ENCODE results near the gene RNF20. TPM values are rescaled to one million over a fixed set of nuclear protein-coding genes. Genes with fewer than 3 reads are reported as not detected.
A peak's percentile ranks its signal among the peaks of the same experiment; 100 is the strongest.

RNF20 gene
- total RNA-seq, 1 experiment from 2014 or later = 37.6 TPM

GRCh38 chr9:101536351-101536750, 2.7 kb downstream of the RNF20 start:
- H3K9me3 ChIP-seq (ENCODE audit: control insufficient read depth in 1 of 2, insufficient read depth in 1 of 2, low read depth in 1 of 2, low read length in 2 of 2) = no peaks in the 10 kb centered on the region
- no peaks in the 10 kb centered on the region for H4K20me1 ChIP-seq (ENCODE audit: insufficient read depth)
- H3K4me3 ChIP-seq (replicated peaks in 1 of 2; ENCODE audit: low read depth in 1 of 2, low read length in 2 of 2) = no peak overlapping the region
- TF ChIP-seq TCF7L2 (IDR thresholded peaks at IDR 0.05; ENCODE audit: borderline replicate concordance, extremely low read depth, insufficient read depth, insufficient read length) = no peak
- TF ChIP-seq JUND (IDR thresholded peaks at IDR 0.05) = no peak
- TF ChIP-seq FOSL1 (IDR thresholded peaks at IDR 0.05; ENCODE audit: low read depth) = no peak
- TF ChIP-seq, protein P1, sequence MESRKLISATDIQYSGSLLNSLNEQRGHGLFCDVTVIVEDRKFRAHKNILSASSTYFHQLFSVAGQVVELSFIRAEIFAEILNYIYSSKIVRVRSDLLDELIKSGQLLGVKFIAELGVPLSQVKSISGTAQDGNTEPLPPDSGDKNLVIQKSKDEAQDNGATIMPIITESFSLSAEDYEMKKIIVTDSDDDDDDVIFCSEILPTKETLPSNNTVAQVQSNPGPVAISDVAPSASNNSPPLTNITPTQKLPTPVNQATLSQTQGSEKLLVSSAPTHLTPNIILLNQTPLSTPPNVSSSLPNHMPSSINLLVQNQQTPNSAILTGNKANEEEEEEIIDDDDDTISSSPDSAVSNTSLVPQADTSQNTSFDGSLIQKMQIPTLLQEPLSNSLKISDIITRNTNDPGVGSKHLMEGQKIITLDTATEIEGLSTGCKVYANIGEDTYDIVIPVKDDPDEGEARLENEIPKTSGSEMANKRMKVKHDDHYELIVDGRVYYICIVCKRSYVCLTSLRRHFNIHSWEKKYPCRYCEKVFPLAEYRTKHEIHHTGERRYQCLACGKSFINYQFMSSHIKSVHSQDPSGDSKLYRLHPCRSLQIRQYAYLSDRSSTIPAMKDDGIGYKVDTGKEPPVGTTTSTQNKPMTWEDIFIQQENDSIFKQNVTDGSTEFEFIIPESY (IDR thresholded peaks at IDR 0.05; ENCODE audit: extremely low read depth, insufficient replicate concordance, low read length) = no peak
- TF ChIP-seq SP1 (IDR thresholded peaks at IDR 0.05; ENCODE audit: low read depth) = no peak
- TF ChIP-seq, protein P2, sequence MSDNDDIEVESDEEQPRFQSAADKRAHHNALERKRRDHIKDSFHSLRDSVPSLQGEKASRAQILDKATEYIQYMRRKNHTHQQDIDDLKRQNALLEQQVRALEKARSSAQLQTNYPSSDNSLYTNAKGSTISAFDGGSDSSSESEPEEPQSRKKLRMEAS (IDR thresholded peaks at IDR 0.05) = no peak
- no peak for TF ChIP-seq CEBPB (IDR thresholded peaks at IDR 0.05; ENCODE audit: low read depth)
- no peak for TF ChIP-seq ZFX (IDR thresholded peaks at IDR 0.05)
- peaks cover 5 to 6% of the 10 kb centered on the region in 2 experiments; a peak in 3 of 4 replicates for H3K36me3 ChIP-seq (ENCODE audit: control insufficient read depth in 1 of 2, insufficient read depth in 2 of 2, low read length in 2 of 2)
- no peak overlapping the region for H3K9ac ChIP-seq (ENCODE audit: low read length)
- CTCF ChIA-PET = no interaction called here
- intact Hi-C loops (cut with micrococcal nuclease) = no loop called here
- no peak overlapping the region for H2AFZ ChIP-seq (ENCODE audit: low read depth, low read length, poor library complexity, severe bottlenecking)
- no peak overlapping the region for H3K4me2 ChIP-seq (ENCODE audit: low read length)
- DNase-seq (ENCODE audit: low read depth, low spot score) (no peak), ATAC-seq (no peak)
- BruUV-seq (replicated peaks) = no TSS peak
- H3K4me1 ChIP-seq (ENCODE audit: control insufficient read depth in 1 of 2, insufficient read depth in 2 of 2, low read length in 2 of 2) = peaks cover 0 to 11% of the 10 kb centered on the region in 2 experiments; a peak in 3 of 4 replicates
- no peak overlapping the region for H3K27ac ChIP-seq (ENCODE audit: low read depth, low read length)
- no peaks in the 10 kb centered on the region for H3K9me2 ChIP-seq (ENCODE audit: insufficient read depth)
- H3K27me3 ChIP-seq (ENCODE audit: insufficient read depth, low read length) = no peaks in the 10 kb centered on the region
- RAD21 ChIA-PET (ENCODE audit: low non-redundant PET in 1 of 2, low total read pairs in 2 of 2, uncharacterized antibody in 2 of 2, unreplicated experiment in 2 of 2) = no interaction called here
- POLR2A ChIA-PET = no interaction called here
- H3K79me2 ChIP-seq (ENCODE audit: insufficient read depth, low read length) = peaks cover 41% of the 10 kb centered on the region

DNA sequence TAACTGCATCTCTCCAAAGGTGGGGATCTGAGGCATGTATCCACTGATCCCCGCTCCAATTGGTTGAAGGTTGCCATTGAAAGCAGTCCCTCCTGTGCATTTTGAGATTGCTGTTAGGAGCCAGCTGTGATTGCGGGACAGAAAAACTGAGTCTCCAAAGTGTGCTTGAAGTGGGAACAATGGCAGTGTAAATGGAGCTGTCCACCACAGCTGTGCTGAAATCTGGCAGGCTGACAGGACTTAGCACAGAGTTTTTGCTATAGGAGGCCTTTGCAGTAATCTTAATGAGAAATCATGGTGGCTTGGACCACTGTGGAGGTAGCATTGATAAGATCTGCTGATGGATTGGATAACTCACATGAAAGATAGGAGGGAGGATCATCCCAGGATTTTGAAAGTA, 3.3 kb downstream of the RNF20 start:
- Histone ChIP-seq H3K4me2 (ENCODE audit: low read length) (no peak overlapping the region), H3K9me2 (ENCODE audit: insufficient read depth) (no peaks in the 10 kb centered on the region), H3K9ac (ENCODE audit: low read length) (no peak overlapping the region), H3K4me3 (replicated peaks in 1 of 2; ENCODE audit: low read depth in 1 of 2, low read length in 2 of 2) (no peak overlapping the region), H3K27me3 (ENCODE audit: insufficient read depth, low read length) (no peaks in the 10 kb centered on the region), H3K9me3 (ENCODE audit: control insufficient read depth in 1 of 2, insufficient read depth in 1 of 2, low read depth in 1 of 2, low read length in 2 of 2) (no peaks in the 10 kb centered on the region), H3K27ac (ENCODE audit: low read depth, low read length) (no peak overlapping the region), H3K4me1 (ENCODE audit: control insufficient read depth in 1 of 2, insufficient read depth in 2 of 2, low read length in 2 of 2) (peaks cover 0 to 11% of the 10 kb centered on the region in 2 experiments; a peak in 3 of 4 replicates), H3K36me3 (ENCODE audit: control insufficient read depth in 1 of 2, insufficient read depth in 2 of 2, low read length in 2 of 2) (peaks cover 6 to 9% of the 10 kb centered on the region in 2 experiments; a peak in 3 of 4 replicates), H2AFZ (ENCODE audit: low read depth, low read length, poor library complexity, severe bottlenecking) (no peak overlapping the region), H3K79me2 (ENCODE audit: insufficient read depth, low read length) (peaks cover 41% of the 10 kb centered on the region), H4K20me1 (ENCODE audit: insufficient read depth) (no peaks in the 10 kb centered on the region)
- no peak for DNase-seq (ENCODE audit: low read depth, low spot score)
- ChIA-PET RAD21 (ENCODE audit: low non-redundant PET in 1 of 2, low total read pairs in 2 of 2, uncharacterized antibody in 2 of 2, unreplicated experiment in 2 of 2) (no interaction called here), POLR2A (no interaction called here), CTCF (no interaction called here)
- BruUV-seq (replicated peaks) = no TSS peak
- intact Hi-C loops (cut with micrococcal nuclease) = no loop called here
- no peak for ATAC-seq
- TF ChIP-seq, protein P1 (IDR thresholded peaks at IDR 0.05; ENCODE audit: extremely low read depth, insufficient replicate concordance, low read length) = no peak
- no peak for TF ChIP-seq EZH2phosphoT487 (IDR thresholded peaks at IDR 0.05; ENCODE audit: borderline replicate concordance)
- TF ChIP-seq EGR1 (IDR thresholded peaks at IDR 0.05; ENCODE audit: low read depth) = no peak
- TF ChIP-seq CEBPB (IDR thresholded peaks at IDR 0.05; ENCODE audit: low read depth) = no peak
- TF ChIP-seq REST (IDR thresholded peaks at IDR 0.05; ENCODE audit: low read depth) = peak; percentile 66
- TF ChIP-seq, protein P3, sequence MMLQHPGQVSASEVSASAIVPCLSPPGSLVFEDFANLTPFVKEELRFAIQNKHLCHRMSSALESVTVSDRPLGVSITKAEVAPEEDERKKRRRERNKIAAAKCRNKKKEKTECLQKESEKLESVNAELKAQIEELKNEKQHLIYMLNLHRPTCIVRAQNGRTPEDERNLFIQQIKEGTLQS (IDR thresholded peaks at IDR 0.05) = no peak
